Aorta (tissue), 5 donors: Measurements from ENCODE around the gene SYNE1. TPM values are rescaled to one million over a fixed set of nuclear protein-coding genes. Genes with fewer than 3 reads are reported as not detected.

ENCODE experiments used
- ATAC-seq: fragments of 200-7000 bp; cut with Tn5 transposase; one replicate; pipeline ENCODE4 v1.9.1; 2022; ENCODE audit warnings: moderate library complexity; ENCODE audit not compliant: low FRiP score
- DNase-seq, 2 donors: peaks; one replicate each; pipeline ENCODE4 v3.0.0-alpha.2; 2020
- H3K27ac ChIP-seq, 2 donors: one replicate each; pipeline ENCODE4 v1.5.1; 2013; ENCODE audit warnings: low read length in 2 of 2, mild to moderate bottlenecking in 2 of 2, moderate library complexity in 2 of 2, control low read depth in 1 of 2, inconsistent platforms in 1 of 2, low read depth in 1 of 2
- H3K27me3 ChIP-seq, 2 donors: one replicate each; pipeline ENCODE4 v1.6.1; 2013; ENCODE audit warnings: control low read depth in 1 of 2, low read length in 1 of 2, mild to moderate bottlenecking in 1 of 2, moderate library complexity in 1 of 2; ENCODE audit not compliant: insufficient read depth in 2 of 2, control insufficient read depth in 1 of 2
- H3K36me3 ChIP-seq, 2 donors: one replicate each; pipeline ENCODE4 v1.6.1; 2013; ENCODE audit warnings: control low read depth in 1 of 2, low read length in 1 of 2, mild to moderate bottlenecking in 1 of 2; ENCODE audit not compliant: insufficient read depth in 2 of 2, control insufficient read depth in 1 of 2
- H3K4me1 ChIP-seq, 2 donors: one replicate each; pipeline ENCODE4 v1.6.1; 2013; ENCODE audit warnings: low read length in 2 of 2, control low read depth in 1 of 2, mild to moderate bottlenecking in 1 of 2, moderate library complexity in 1 of 2; ENCODE audit not compliant: insufficient read depth in 2 of 2, control insufficient read depth in 1 of 2
- H3K4me3 ChIP-seq, 2 donors: one replicate each; pipeline ENCODE4 v1.5.1; 2013; ENCODE audit warnings: low read length in 2 of 2, control low read depth in 1 of 2, mild to moderate bottlenecking in 1 of 2
- H3K9me3 ChIP-seq: one replicate; pipeline ENCODE4 v1.6.1; 2013; ENCODE audit warnings: mild to moderate bottlenecking, low read length; ENCODE audit not compliant: control insufficient read depth
- WGBS, 2 donors: extraction: QIAGEN DNeasy Blood & Tissue Kit; methylation state at CpG; one replicate each; pipeline ENCODE4 v1.1.7; 2013; 5-methylcytosine and 5-hydroxymethylcytosine counted together
- intact Hi-C, 2 donors: fragments of 100-400 bp; cut with DNase I; formaldehyde crosslinking; loops; one replicate each; pipeline versions ENCODE4 v1.14.2 to v1.15.0; 2022
- polyA plus RNA-seq, 2 donors: library from polyadenylated mRNA; stranded (reverse); fragments of 200-250 nt; gene quantifications; one replicate each; pipeline ENCODE4 v1.2.3, GENCODE V29; 2013
- total RNA-seq, 2 donors: library from RNA; stranded (reverse); fragmentation: NEBNext Ultra II Directional; extraction: Animal tissue kit (Norgen Biotek cat#: 25700); gene quantifications; one replicate each; pipeline ENCODE4 v1.2.1, GENCODE V29; 2021
- donor health status: healthy with polysubstance abuse.
- donor health status: Bipolar disorder and iron deficiency.
- donor health status: DM: no; HTN: no; CAD: no.
- donor health status: DM: no; HTN: no; CAD: no.
- donor health status: DM: yes; HTN: yes; CAD: no.

SYNE1 gene
- total and polyA plus RNA-seq, 4 donors: 54.3 to 356 (median 221) TPM

DNA sequence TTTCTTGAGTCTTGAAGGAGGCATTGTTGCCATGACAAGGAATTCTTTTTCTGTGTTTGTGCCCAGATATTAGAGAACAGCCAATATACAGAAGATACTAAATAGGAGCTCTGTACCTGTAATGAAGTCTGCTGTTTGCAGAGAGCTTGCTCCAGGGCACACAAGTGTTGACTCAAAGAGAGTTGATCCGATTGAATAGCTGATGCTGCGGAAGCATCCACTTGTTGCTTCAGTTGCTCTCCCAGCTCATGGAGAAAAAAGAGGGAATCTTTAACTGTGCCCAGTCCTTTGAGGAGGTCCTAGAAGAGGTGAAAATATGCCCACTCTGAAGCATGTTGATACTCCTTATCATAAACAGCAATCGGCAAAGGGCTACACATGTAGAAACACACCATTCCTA is 418.3 kb downstream of the SYNE1 start:
- H3K4me1 ChIP-seq: no peaks in the 10 kb centered on the region
- 88% methylated on average over 3 of the region's 3 CpGs for WGBS, 2 donors
- peaks cover 6% of the 10 kb centered on the region for H3K9me3 ChIP-seq
- peaks cover 21 to 23% of the 10 kb centered on the region in 2 donors for H3K36me3 ChIP-seq
- ATAC-seq (no peak), DNase-seq (no peak)
- H3K4me3 ChIP-seq: no peak overlapping the region
- intact Hi-C loops: loop anchor here (10.0 kb wide), 2 partner anchors 56 to 136 kb away; no protein-coding TSS in a partner anchor
- H3K27ac ChIP-seq: no peak overlapping the region
- no peaks in the 10 kb centered on the region for H3K27me3 ChIP-seq

DNA sequence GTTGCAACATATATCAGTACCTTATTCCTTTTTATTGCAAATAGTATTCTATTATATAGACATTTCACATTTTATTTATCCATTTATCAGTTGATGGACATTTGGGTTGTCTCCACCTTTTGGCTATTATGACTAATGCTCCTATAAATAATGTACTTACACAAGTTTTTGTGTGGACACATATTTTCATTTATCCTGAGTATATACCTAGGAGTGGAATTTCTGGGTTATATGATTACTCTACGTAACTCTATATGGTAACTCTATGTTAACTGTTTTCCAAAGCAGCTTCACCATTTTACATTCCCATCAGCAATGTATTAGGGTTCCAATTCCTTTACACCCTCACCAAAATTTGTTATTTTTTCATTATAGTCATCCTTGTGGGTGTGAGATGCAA is 424.7 kb downstream of the SYNE1 start:
- H3K27ac ChIP-seq: no peak overlapping the region
- ATAC-seq (no peak), DNase-seq (no peak)
- H3K4me3 ChIP-seq: no peak overlapping the region
- no peaks in the 10 kb centered on the region for H3K9me3 ChIP-seq
- peaks cover 16% of the 10 kb centered on the region in 2 donors for H3K36me3 ChIP-seq
- intact Hi-C loops: loop anchor here (10.0 kb wide), 2 partner anchors 62 to 142 kb away; no protein-coding TSS in a partner anchor
- no peaks in the 10 kb centered on the region for H3K27me3 ChIP-seq
- WGBS, 2 donors: 94 to 97% methylated on average over 1 of the region's 1 CpG
- no peaks in the 10 kb centered on the region for H3K4me1 ChIP-seq

DNA sequence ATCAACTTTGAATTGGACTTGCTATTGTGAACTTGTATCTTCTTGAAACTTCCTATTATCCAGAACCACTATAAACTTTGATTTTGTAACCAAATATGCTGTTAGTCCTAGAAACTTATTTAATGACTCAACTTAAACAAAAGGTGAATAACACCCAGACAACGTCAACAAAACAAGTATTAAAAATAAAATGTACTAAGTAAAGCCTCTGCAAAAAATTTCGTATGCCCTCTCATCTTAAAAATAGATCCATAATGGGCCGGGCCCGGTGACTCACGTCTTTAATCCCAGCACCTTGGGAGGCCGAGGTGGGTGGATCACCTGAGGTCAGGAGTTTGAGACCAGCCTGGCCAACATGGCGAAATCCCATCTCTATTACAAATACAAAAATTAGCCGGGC is 428.0 kb downstream of the SYNE1 start:
- ATAC-seq: no peak
- no peaks in the 10 kb centered on the region for H3K9me3 ChIP-seq
- H3K4me1 ChIP-seq: no peaks in the 10 kb centered on the region
- WGBS, 2 donors: 64 to 69% methylated on average over 8 of the region's 8 CpGs
- intact Hi-C loops: no loop called here
- no peak overlapping the region for H3K4me3 ChIP-seq
- no peak overlapping the region for H3K27ac ChIP-seq
- H3K27me3 ChIP-seq: no peaks in the 10 kb centered on the region
- no peak for DNase-seq
- peaks cover 17 to 24% of the 10 kb centered on the region in 2 donors for H3K36me3 ChIP-seq

DNA sequence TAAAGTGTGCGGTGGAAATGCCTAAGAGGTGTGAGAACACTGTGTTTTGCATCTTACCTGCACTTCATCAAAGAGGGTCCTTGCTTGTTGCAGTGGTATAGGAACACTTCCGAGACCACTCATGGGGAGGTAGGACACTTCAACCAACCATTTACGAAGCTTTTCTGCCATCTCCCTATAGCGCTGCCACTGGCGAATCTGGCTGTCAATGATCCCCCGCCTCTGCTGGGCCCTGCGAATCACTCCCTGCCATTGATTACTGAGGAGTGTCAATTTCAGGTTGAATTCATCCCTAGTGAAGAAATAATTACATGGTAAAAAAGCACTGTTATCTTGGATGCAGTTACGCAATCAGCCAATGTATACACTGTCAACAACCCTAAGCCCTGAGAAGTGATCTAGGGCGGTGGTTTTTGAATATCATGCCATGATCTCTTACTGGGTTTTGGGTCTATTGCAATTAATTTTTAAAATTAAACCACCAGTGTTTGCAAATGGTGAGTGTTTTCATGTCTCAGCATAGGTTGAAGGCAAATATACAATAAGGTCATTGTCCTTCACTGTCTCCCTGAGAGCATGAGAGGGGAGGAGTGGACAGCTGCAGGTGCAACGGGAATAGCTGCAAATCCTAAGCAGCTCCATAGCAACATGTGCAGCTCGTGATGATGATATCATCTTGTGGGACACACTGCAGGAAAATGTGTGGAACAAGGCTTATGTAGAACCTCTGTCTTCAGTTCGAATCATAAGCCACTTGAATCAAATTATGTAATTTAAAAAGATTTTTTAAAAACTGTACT is 429.0 kb downstream of the SYNE1 start:
- intact Hi-C loops: no loop called here
- ATAC-seq: no peak

DNA sequence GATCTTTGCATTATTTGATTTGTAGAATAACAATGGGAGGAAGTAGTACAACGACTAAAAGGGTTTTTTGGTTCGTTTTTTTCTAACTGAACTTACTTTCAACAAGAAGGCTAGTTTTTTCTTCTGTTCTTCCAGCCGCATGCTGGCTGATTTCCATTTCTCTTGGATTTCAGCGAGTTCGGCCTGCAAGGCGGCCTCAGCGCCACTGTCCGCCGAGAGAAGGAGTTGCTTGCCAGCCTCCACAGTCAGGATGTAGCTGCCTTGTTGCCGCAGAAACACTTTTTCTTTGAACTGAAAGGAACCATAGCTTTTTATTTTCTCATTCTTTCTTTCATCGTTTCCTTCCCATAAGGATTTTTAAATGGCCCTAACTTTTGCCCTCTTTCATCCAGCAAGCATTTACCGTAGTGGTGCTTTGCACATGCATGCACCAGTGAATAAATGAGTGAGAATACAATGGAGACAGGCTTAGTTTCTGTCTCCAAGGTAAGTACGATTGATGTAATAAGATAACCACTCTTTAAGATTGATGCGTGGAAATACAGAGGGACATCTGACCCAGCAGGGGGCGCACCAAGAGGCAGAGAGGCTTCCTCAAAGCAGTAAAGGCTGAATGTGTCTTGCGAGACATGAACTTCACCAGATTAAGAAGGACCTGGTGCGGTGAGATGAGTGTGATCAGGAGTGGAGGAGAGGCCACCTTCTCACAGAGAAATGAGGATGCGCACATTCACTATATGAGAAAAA is 430.9 kb downstream of the SYNE1 start:
- DNase-seq: peak; percentile 58 to 79
- Histone ChIP-seq H3K36me3 (peaks cover 17 to 23% of the 10 kb centered on the region in 2 donors), H3K27ac (peak overlapping the region in 1 of 2 donors; percentile 25), H3K4me3 (no peak overlapping the region), H3K4me1 (no peaks in the 10 kb centered on the region), H3K9me3 (no peaks in the 10 kb centered on the region), H3K27me3 (no peaks in the 10 kb centered on the region)
- intact Hi-C loops: no loop called here
- no peak for ATAC-seq
- WGBS, 2 donors: 56 to 61% methylated on average over 18 of the region's 18 CpGs

More for the DNA sequence above, 429.0 kb downstream of the SYNE1 start:
- H3K9me3 ChIP-seq: no peaks in the 10 kb centered on the region
- no peaks in the 10 kb centered on the region for H3K4me1 ChIP-seq
- WGBS, 2 donors: 92 to 94% methylated on average over 12 of the region's 12 CpGs
- no peak for DNase-seq
- no peaks in the 10 kb centered on the region for H3K27me3 ChIP-seq
- H3K27ac ChIP-seq: no peak overlapping the region
- H3K36me3 ChIP-seq: peaks cover 17 to 21% of the 10 kb centered on the region in 2 donors
- no peak overlapping the region for H3K4me3 ChIP-seq

DNA sequence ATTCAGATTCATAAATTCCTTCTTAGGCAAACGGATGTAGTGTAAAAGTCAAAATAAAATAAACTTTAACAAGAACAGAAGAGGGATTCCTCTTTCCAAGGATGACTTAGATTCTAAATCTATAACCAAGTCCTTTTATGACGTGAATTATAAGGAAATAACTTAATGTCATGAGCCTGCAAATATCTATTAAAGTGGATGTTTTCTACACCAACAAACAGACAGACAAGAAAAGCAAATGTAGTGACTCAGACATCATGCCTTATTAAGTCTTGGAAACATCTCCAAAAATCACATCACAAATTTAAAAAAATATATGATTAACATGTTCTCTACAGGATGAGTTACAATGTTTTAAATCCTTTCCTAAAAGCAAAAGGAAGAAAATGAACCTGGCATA is 432.6 kb downstream of the SYNE1 start:
- H3K36me3 ChIP-seq: peaks cover 17 to 27% of the 10 kb centered on the region in 2 donors

DNA sequence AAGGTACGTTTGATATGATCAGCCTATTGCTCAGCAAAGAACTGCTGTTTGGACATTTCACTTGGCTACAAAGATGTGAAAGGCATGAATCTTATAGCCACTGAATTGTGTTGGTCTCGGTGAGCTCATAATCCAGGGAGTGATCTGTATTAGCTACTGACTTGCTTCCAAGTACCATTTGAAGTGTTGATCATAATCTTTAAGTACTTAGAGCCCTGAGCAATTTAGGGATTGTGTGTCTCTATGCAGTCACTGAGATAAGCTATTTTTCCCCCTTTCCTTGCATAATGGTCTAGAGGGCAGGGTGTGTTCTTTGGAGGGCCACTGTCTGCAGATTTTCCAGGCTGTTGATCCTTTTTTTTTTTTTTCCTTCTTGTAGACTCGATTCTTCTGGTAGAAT is 436.0 kb downstream of the SYNE1 start:
- Histone ChIP-seq H3K27ac (no peak overlapping the region), H3K27me3 (no peaks in the 10 kb centered on the region), H3K4me3 (no peak overlapping the region), H3K9me3 (no peaks in the 10 kb centered on the region), H3K36me3 (peaks cover 11 to 17% of the 10 kb centered on the region in 2 donors), H3K4me1 (no peaks in the 10 kb centered on the region)
- WGBS, 2 donors: 58 to 68% methylated on average over 3 of the region's 3 CpGs
- intact Hi-C loops: no loop called here
- no peak for ATAC-seq
- DNase-seq: no peak

More for the DNA sequence above, 432.6 kb downstream of the SYNE1 start:
- no peak overlapping the region for H3K27ac ChIP-seq
- ATAC-seq (no peak), DNase-seq (no peak)
- no peaks in the 10 kb centered on the region for H3K9me3 ChIP-seq
- no peak overlapping the region for H3K4me3 ChIP-seq
- H3K4me1 ChIP-seq: no peaks in the 10 kb centered on the region
- intact Hi-C loops: no loop called here
- H3K27me3 ChIP-seq: no peaks in the 10 kb centered on the region
- WGBS, 2 donors: 5 to 6% methylated on average over 2 of the region's 2 CpGs

DNA sequence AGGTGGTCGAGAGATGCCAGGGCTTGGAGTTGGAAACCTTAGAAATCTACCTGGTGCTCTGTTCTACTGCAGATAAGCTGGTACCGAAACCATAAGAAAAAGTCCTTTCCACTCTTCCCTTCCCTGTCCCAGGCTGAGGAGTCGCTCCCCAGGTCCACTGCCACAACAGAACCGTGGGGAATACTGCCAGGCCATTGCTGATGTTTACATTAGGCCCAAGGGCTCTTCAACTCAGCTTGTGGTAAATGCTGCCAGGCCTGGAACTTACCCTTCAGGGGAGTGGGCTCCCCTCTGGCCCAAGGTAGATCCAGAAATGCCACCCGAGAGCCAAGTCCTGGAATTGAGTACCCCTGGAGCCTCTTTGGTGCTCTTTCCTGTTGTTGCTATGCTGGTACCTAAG is 441.3 kb downstream of the SYNE1 start:
- intact Hi-C loops: no loop called here
- Histone ChIP-seq H3K27me3 (no peaks in the 10 kb centered on the region), H3K9me3 (no peaks in the 10 kb centered on the region), H3K4me1 (no peaks in the 10 kb centered on the region), H3K4me3 (no peak overlapping the region), H3K27ac (no peak overlapping the region), H3K36me3 (peaks cover 7 to 18% of the 10 kb centered on the region in 2 donors)
- DNase-seq: no peak
- ATAC-seq: no peak
- WGBS, 2 donors: 86 to 88% methylated on average over 5 of the region's 5 CpGs
